Stimulated activated CD4-positive, alpha-beta T cell treated with anti-CD3 and anti-CD28 coated beads, TNF-alpha, amount 100 ng/mL, for 4 hours (primary cell): ENCODE results near the gene ISOC2.
"Not testable (repeated sequence)": the region's sequence is repeated elsewhere in the genome, so short reads cannot be mapped to it uniquely, and the experiment has no call there.

Experiments used
- DNase-seq, 3 experiments: peaks; one replicate each; pipeline ENCODE4 v3.0.0-alpha.2; 2020; ENCODE audit warnings: low read depth in 3 of 3

Gene ISOC2

DNA sequence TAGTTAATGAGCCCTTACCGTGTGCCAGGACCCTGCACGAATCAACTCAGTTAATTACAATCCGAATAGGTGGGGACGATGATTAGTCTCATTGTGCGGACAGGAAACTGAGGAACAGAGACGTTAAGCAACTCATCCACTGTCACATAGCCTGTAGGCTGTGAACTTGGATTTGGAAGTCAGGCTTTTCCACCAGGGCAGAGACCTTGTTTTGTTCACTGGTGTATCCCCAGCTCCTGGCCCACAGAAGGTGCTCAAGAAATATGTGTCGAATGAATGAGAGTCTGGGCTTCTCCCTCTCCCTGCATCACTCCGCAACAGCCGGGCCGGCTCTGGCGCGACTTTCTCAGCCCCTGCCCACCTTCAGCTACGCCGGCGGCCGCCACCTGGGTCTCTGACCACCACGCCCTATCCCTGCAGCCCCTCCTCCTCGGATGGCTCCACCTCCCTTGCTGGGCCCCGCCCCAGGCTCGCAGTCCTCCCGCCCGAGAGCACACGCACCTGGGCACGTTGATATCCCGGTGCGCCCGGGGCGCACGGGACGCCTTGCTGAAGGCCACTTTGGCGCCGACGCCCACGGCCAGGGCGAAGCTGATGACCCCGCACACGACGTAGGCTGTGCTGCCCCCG lies 19.6 kb downstream of the ISOC2 start:
- DNase-seq, result no peak

DNA sequence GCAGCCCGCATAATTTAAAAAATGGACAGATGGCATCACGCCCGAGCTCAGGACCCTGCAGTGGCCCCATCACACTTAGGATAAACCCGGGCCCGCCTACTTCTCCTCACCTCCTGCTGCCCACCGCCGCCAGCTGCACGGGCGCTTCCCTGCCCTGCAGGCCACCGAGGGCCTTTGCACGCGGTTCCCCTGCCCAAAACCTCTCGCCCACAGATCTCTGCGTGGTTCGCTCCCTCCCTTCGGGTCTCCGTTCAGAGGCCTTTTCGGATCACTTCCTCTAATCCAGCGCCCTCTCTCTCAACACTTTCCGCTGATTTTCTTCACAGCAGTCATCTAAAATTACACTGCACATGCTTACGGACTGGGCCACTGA lies 20.1 kb downstream of the ISOC2 start:
- no peak for DNase-seq

DNA sequence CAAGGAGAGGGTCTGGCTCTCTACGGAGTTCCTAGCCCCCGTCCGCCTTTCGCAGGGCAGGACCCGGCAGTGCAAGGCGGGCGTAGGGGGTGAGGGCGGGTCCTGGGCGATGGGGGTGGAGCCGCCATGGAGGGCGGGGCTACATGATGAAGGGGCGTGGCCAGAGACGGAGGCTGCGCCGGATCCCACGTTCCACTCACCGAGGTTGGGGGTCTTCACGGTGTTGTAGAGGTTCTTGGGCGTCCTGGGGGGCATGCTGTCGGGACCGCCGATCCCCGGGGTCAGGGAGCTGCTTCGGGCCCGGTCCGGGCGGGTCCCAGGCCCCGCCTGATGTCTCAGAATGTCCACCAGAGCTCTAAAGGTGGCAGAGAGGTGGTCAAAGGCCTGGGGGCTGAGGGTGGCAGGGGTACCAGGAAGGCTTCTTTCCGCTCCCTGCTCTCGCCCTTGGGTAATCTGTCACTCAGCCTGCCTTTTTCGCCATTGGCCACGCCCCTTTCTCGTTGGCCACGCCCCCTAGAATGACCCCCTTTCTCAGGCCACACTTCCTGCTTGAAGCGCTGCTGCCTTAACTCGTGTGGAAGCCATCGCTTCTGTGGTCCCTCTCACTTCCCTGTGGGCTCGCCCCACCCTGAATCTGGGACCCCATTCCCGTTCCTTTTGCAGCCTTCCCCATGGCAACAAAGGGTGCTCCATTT lies 20.9 kb downstream of the ISOC2 start:
- no peak for DNase-seq

DNA sequence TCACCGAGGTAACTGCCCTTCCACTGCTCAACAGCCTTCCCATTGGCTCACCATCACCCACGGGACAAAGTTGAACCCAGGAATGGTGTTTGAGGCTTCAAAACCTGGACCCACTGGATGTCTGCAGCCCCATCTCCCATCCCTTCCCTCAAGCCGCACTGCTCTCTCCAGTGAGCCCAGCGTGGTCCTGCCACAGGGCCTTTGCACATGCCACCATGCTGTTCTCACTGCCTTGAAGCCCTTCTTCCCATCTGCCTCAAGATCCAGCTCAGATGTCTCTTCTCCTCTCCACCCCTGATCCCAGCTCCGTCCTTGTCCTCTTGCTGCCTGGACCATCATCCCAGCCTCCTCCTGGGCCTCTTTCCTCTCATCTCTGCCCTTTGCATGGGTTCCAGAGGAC lies 22.4 kb downstream of the ISOC2 start:
- DNase-seq, result no peak

DNA sequence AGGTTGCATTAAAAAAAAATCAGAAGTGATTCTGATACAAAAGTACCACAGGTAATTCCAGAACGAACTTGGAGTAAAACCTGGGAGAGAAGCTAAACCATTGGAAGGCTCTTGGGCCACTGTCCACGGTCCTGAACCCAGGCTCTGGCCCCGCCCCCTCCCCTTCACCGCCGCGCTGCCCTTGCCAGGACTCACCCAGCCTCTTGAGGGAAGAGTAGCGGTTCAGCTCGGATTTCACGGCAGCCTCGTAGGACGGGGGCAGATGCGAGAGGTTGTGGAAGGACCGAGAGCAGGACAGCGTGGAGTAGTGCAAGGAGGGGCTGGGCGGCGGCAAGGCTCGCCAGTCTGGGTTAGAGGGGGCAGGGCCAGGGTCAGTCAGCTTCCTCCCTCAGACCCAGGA lies 24.0 kb downstream of the ISOC2 start:
- no peak for DNase-seq

DNA sequence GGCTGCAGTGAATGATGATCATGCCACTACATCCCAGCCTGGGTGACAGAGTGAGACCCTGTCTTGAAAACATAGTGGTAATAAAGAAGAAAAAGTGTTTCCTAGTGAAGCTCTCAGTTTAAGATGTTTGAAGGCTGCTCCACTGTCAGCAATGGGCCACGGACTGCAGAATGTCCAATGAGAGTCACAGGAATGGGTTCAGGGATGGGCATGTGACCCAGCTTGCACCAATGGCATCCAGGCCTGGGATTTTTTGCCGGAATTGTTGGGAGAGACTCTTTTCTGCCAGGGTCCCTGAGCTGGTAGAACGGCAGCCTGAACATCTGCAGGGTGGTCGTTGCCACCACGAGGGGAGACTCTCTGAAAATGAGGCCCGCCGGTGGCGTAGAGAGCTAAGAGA lies 24.6 kb downstream of the ISOC2 start:
- DNase-seq, result no peak

DNA sequence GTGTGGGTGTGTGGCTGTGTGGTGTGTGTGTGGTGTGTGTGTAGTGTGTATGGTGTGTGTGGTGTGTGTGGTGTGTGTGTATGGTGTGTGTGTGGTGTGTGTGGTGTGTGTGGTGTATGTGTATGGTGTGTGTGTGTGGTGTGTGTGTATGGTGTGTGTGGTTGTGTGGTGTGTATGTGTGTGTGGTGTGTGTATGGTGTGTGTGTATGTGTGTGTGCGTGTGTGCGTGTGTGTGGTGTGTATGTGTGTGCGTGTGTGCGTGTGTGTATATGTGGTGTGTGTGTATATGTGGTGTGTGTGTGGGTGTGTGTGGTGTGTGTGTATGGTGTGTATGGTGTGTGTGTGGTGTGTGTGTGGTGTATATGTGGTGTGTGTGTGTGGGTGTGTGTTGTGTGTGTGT lies 26.4 kb downstream of the ISOC2 start:
- no peak for DNase-seq

DNA sequence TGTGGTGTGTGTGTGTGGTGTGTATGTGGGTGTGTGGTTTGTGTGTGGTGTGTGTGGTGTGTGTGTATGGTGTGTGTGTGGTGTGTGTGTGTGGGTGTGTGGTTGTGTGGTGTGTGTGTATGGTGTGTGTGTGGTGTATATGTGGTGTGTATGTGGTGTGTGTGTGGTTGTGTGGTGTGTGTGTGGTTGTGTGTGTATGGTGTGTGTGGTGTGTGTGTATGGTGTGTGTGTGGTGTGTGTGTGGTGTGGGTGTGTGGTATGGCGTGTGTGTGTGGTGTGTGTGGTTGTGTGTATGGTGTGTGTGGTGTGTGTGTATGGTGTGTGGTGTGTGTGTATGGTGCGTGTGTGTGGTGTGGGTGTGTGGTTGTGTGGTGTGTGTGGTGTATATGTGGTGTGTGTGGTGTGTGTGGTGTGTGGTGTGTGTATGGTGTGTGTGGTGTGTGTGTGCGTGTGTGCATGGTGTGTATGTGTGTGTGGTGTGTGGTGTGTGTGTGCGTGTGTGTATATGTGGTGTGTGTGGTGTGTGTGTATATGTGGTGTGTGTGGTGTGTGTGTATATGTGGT lies 27.0 kb downstream of the ISOC2 start:
- no peak for DNase-seq

DNA sequence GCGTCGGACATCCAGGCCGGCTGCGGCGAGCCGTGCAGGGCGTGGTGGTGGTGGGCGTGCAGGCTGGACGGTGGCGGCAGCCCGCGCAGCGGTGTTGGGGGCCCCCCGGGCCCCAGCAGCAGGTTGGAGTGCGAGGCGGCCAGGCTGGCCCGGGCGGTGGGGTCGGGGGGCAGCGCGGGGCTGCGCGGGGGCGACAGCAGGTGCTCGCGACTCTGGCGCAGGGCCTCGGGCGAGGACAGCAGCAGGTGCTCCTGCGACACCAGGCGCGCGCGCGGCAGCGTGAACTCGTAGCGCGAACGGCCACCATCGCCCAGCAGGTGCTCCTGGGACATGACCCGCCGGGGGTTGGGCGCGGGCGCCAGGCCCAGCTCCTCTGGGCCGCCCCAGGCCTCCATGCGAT lies 28.1 kb downstream of the ISOC2 start:
- DNase-seq, result no peak

DNA sequence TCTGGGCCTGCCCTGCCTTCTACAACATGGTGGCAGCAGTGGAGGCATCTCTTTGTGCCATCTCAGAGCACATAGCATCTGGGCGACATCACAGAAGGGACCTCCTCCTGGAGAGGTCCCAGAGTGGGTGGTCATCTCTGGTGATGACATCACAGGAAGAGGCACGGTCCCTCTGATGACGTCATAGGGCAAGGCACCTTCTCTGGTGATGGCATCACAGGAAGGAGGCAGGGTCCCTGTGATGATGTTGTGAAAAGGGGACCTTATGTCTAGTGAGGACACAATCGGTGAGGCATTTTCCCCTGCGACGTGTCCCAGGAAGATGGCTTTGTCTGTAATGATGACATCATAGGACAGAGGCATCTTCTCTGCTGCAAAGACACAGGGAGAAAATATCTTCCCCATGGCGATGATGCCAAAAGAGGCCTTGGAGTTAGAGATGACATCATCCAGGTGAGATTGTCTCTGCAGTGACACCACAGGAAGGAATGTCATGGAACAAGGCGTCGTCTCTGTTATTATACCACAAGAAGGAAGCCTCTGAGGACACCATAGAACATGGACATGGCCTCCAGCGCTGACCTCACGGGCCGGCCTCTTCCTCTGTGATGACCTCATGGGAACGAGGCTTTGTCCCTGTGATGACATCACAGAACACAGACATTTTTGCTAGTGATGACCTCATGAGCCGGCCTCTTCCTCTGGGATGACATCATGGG lies 29.0 kb downstream of the ISOC2 start:
- DNase-seq, result no peak

DNA sequence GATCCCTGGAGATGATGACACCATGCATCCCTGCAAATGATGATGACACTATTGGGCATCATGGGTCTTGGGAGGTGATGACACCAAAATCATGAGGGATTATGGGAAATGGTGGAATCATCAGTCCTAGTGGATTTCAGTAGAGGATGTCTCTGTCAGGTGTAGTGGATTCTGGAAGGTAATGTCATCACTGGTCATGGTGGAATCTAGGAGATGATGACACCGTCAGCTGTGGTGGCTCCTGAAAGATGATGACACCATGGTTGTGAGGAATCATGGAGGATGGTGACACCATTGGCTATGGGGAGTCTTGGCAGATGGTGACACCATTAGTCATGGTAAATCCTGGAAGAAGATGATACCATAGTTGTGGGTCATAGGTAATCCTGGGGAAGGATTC lies 30.3 kb downstream of the ISOC2 start:
- no peak for DNase-seq

DNA sequence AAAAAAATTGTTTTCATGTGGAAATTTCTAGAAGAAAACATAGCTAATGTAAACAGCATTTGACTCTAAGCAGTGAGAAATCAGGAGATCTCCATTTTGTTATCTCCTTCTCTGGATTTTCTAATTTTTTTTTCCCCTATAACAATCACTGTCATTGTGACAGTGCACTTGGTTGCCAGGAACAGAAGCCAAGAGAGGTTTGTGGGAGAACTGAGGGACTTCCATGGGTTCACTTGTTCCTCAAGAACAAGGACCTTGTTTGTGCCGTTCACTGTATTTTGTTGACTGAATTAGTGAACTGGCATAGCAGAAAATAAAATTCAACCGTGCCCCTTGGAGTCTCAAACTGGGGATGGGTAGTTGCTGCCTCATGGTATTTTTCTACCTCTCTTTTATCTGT lies 35.4 kb downstream of the ISOC2 start:
- no peak for DNase-seq

DNA sequence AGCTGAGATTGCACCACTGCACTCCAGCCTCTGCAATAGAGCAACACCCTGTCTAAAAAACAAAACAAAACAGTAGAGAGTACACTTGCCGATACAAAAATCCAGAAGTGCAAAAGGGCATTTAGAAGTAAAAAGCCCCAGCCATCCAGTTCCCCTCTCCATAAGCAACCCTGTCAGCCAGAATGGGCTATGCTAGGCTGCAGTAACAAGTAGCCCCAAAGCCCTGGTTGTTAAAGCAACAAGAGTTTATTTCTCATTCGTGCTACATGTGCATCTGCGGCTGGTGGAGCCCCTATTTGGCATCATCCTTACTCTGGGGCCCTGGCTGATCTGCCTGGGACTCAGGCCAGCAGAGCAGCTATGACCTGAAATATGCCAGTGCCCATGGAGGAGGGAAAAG lies 36.9 kb downstream of the ISOC2 start:
- no peak for DNase-seq

DNA sequence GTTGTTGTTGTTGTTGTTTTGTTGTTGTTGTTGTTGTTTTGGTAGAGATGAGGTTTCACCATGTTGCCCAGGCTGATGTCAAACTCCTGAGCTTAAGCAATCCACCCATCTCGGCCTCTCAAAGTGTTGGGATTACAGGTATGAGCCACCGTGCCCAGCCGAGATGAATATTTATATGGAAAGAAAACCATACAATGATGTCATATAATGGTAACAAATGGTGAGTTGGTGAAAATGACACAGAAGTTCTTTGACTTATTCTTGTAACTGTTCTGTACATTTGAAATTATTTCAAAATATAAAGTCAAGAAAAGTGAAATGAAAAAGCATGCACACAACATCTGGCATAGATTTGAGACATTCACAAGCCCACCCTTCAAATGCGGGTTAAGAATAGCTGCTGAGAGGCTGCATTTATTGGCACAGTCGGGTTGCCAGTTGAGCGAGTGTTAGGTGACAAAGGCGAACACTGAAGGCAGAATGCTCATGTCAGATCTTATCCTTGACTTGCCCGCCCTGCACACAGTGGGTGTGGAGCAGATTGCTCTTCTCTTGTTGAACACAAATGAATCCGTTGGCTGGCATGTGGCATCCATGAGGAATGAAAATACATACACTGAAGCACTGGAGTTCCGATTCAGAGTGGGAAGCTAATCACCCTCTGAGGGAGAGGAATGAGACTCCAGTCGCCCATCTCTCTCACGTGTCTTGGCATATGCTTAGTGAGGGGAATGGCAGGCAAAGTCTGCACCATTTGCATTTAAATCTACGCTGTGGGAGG lies 38.0 kb downstream of the ISOC2 start:
- no peak for DNase-seq

DNA sequence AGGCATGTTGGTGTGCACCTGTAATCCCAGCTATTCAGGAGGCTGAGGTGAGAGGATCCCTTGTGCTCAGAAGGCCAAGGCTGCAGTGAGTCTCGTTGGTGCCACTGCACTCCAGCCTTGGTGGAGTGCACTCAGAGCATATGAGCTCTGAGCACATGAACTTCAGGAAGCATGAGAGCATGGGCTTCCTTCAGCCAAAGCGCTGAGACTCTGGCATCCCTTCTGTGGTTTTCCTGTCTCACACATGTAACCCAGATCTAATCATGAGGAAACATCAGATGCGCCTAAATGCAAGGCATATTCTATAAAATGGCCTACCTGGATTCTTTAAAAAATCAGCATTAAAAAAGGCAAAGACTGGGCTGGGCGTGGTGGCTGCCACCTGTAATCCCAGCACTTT lies 40.2 kb downstream of the ISOC2 start:
- DNase-seq, result not testable (repeated sequence)

DNA sequence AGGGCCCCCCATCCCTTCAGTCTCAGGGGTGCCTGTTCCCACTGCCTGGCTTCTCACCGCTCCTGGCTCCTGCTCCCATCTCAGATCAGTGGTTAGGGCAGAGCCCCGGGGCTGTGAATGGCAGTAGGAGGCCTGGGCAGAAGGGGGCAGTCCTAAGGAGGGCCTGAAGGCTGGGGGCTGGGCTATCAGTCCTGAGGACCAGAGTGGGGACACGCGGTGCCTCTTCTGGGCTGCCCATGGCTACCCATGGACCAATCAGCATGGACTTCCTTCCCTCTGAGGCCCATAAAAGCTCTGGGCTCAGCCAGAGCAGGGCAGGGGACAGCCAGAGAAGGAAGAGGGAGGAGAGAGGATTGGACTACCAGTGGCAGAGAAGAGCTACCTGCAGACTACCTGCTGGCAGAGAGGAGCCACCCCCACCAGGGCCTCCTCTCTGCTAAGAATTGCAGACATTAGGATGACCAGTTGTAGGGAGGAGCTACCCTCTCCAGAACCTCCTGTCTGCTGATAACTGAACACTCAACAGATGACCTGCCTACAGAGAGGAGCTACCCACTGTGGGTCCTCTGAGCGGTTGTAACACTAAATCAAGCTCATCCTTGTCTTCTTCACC lies 41.7 kb downstream of the ISOC2 start:
- no peak for DNase-seq

DNA sequence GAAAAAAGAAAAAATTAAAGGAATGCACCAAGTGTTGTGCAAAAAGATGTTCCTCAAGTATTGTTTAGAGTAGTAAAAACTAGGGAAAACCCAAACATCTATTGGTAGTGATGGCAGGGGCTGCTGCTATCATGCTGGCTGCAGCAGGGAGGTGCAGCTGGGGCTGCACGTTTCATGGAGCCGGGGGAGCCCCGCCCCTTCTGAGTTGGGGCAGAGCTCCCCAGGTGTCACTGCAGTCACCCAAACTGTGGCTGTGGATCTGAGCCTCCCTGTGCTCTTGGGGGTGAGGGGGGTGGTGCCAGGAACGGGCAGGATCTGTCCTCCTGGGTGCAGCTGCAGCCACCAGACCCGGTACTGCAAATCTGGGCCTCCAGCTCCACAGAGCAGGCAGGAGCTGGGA lies 42.3 kb downstream of the ISOC2 start:
- no peak for DNase-seq

DNA sequence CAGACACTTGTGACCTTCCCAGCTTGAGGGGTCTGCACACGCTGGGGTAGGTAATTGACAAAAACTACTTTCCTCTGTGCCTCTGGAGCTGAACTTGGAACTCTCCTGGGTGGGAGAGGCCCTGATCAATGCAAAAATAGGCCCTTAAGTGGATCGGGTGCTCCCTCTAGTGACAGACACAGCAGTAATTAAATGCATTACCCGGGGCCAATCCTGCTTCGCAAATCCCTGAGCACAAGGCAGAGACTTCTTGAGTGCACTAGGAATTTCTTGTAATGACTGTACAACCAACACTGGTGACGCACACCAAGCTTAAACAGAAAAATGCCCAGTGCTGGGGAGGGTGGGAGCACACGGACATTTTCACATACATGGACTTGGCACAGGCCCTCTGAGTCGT lies 43.3 kb downstream of the ISOC2 start:
- DNase-seq, result peak in 1 of 3 experiments; percentile 35

DNA sequence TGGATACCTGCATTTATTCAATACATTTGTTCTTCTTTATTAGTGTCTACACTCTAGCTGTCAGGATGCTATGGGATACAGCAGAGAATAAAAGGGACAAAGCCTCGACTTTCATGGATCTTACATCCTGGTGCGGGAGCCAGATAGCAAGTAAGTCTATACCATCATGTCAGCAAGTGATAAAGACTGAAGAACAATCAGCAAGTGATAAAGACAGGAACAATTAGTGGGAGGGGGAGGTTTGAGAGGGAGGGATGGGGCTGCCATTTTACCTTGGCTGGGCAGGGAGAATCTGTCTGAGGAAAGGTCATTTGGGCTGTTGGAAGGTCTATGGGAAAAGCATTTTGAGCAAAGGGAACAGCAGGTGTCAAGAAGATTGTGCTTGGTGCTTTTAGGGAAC lies 51.3 kb downstream of the ISOC2 start:
- no peak for DNase-seq

DNA sequence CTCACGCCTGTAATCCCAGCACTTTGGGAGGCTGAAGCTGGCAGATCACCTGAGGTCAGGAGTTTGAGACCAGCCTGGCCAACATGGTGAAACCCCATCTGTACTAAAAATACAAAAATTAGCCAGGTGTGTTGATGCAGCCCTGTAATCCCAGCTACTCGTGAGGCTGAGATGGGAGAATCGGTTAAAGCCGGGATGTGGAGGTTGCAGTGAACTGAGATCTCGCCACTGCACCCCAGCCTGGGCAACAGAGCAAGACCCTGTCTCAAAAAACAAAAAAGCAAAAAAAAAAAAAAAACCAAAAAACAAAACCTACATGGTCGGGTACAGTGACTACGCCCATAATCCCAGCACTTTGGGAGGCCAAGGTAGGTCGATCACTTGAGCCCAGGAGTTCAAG lies 52.3 kb downstream of the ISOC2 start:
- not testable (repeated sequence) for DNase-seq

DNA sequence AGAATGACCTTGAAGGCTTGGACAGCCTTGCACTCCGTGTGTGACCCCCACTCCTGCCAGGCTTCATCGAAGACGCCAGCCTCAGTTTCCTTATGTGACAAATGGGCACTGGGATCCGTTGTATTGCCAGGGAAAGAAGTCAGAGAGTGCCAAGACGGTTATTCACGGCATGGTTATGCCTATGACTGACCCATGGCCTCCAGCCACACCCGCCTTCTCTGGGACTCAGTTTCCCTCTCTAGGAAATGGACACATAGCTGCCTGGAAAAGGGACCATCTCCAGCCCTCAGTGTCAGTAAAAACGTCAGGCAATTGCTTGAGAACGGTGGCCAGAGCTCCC lies 52.9 kb downstream of the ISOC2 start:
- DNase-seq, result no peak
